ENCODE data around the gene SLC5A6. TPM values are rescaled to one million over a fixed set of nuclear protein-coding genes. Genes with fewer than 3 reads are reported as not detected.
A peak's percentile ranks its signal among the peaks of the same experiment; 100 is the strongest.
"Not testable (repeated sequence)": the region's sequence is repeated elsewhere in the genome, so short reads cannot be mapped to it uniquely, and the experiment has no call there.

SLC5A6 gene
- total RNA-seq, 1 donor from 2014 or later, result 85.7 TPM

DNA sequence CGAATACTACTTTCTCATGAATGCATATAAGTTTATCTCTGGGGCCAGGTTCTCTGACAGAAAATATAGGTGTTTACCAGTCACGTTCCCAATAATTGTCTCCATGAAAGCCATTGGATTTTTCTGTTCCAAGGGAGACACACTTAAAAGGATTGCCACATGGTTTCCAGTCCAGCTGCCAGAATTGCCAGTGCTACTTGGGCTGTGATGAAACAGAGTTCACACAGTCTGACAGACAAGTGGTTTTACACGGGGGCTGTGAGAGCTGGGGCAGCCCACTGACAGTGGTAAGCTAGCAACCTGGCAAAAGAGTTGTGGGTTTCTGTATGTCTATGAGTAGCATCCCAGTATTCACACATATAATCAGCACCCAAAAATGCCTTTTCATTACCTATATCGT, 28.0 kb downstream of the SLC5A6 start:
- peak overlapping the region; percentile 76 to 88 for H3K27ac ChIP-seq
- peak in 1 of 2 donors; percentile 71 for DNase-seq (ENCODE audit: low spot score in 2 of 2)
- intact Hi-C loops (cut with DNase I), result no loop called here

DNA sequence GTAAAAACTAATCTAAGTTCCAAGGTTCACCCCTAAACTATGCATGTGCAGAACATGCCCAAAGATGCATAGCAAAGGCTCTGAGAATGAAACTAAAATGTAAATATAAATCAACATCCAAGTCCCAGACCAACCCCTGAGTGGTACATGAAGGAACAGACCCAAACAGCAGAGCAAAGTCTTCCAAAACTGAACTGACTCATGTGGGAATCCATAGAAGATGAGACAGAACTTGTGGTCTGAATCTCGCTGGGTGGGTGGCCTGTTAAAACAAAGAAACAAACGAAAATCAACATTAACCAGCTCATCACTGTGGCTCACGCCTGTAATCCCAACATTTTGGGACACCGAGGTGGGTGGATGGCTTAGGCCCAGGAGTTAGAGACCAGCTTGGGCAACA, 29.7 kb downstream of the SLC5A6 start:
- Histone ChIP-seq H3K27ac (peak overlapping the region in 1 of 2 donors; percentile 9), H3K9me3 (no peaks in the 10 kb centered on the region), H3K36me3 (no peaks in the 10 kb centered on the region), H3K4me1 (peaks cover 0 to 14% of the 10 kb centered on the region in 2 donors), H3K4me3 (no peak overlapping the region), H3K27me3 (no peaks in the 10 kb centered on the region)
- no peak for TF ChIP-seq CTCF (IDR thresholded peaks at IDR 0.05)
- DNase-seq (ENCODE audit: low spot score in 2 of 2), result no peak
- intact Hi-C loops (cut with DNase I), result no loop called here

More for the DNA sequence above, 28.0 kb downstream of the SLC5A6 start:
- Histone ChIP-seq H3K4me1 (peaks cover 0 to 14% of the 10 kb centered on the region in 2 donors), H3K4me3 (no peak overlapping the region), H3K27me3 (no peaks in the 10 kb centered on the region), H3K9me3 (no peaks in the 10 kb centered on the region), H3K36me3 (no peaks in the 10 kb centered on the region)
- no peak for TF ChIP-seq CTCF (IDR thresholded peaks at IDR 0.05)

- DNase-seq (ENCODE audit: low spot score in 2 of 2), result no peak
- H3K27ac ChIP-seq, result no peak overlapping the region
- H3K4me3 ChIP-seq, result no peak overlapping the region
- TF ChIP-seq CTCF (IDR thresholded peaks at IDR 0.05), result no peak
- no peaks in the 10 kb centered on the region for H3K9me3 ChIP-seq
- intact Hi-C loops (cut with DNase I), result no loop called here
- no peaks in the 10 kb centered on the region for H3K4me1 ChIP-seq
- H3K36me3 ChIP-seq, result no peaks in the 10 kb centered on the region
- H3K27me3 ChIP-seq, result no peaks in the 10 kb centered on the region
Observed at GRCh38 chr2:27179344-27180000, 32.6 kb downstream of the SLC5A6 start.

DNA sequence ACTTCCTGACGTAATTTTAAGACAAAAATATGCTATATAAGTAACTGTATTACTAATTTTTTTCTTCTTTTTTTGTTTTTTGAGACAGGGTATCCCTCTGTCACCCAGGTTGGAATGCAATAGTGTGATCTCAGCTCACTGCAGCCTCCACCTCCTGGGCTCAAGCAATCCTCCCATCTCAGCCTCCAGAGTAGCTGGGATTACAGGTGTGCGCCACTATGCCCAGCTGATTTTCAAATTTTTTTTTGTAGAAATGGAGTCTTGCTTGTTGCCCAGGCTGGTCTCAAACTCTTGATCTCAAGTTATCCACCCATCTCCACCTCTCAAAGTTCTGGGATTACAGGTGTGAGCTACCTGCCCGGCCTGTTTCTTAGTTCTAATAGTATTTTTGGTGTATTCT, 33.6 kb downstream of the SLC5A6 start:
- no peaks in the 10 kb centered on the region for H3K27me3 ChIP-seq
- no peak for DNase-seq (ENCODE audit: low spot score in 2 of 2)
- no peak for TF ChIP-seq CTCF (IDR thresholded peaks at IDR 0.05)
- no peaks in the 10 kb centered on the region for H3K9me3 ChIP-seq
- H3K4me3 ChIP-seq, result no peak overlapping the region
- no peaks in the 10 kb centered on the region for H3K36me3 ChIP-seq
- H3K27ac ChIP-seq, result no peak overlapping the region
- H3K4me1 ChIP-seq, result no peaks in the 10 kb centered on the region
- intact Hi-C loops (cut with DNase I), result no loop called here

- DNase-seq (ENCODE audit: low spot score in 2 of 2), result no peak
- no peaks in the 10 kb centered on the region for H3K27me3 ChIP-seq
- H3K4me1 ChIP-seq, result no peaks in the 10 kb centered on the region
- H3K9me3 ChIP-seq, result no peaks in the 10 kb centered on the region
- no peak for TF ChIP-seq CTCF (IDR thresholded peaks at IDR 0.05)
- H3K4me3 ChIP-seq, result no peak overlapping the region
- intact Hi-C loops (cut with DNase I), result no loop called here
- no peaks in the 10 kb centered on the region for H3K36me3 ChIP-seq
- no peak overlapping the region for H3K27ac ChIP-seq
Observed at GRCh38 chr2:27177441-27178351, 34.4 kb downstream of the SLC5A6 start.

GRCh38 chr2:27175781-27176180, 36.3 kb downstream of the SLC5A6 start:
- H3K36me3 ChIP-seq; H3K4me3 ChIP-seq; intact Hi-C loops (cut with DNase I); H3K27me3 ChIP-seq; H3K9me3 ChIP-seq; H3K27ac ChIP-seq; DNase-seq (ENCODE audit: low spot score in 2 of 2); H3K4me1 ChIP-seq: not testable (repeated sequence)
